ENCODE results near the gene STK32B. TPM values are rescaled to one million over a fixed set of nuclear protein-coding genes. Genes with fewer than 3 reads are reported as not detected.

The STK32B gene
- polyA plus RNA-seq, 1 of the 3 experiments (the other 2 are of a cell fraction), result 0.20 TPM

- Histone ChIP-seq H3K4me2 (no peak overlapping the region), H3K36me3 (replicated peaks in 1 of 2; ENCODE audit: control insufficient read depth in 1 of 2, insufficient read depth in 2 of 2, low read length in 1 of 2) (no peaks in the 10 kb centered on the region), H4K20me1 (ENCODE audit: insufficient read depth) (no peaks in the 10 kb centered on the region), H3K79me2 (ENCODE audit: insufficient read depth) (no peaks in the 10 kb centered on the region), H3K9me3 (no peaks in the 10 kb centered on the region), H3K9ac (no peak overlapping the region), H3K27me3 (ENCODE audit: insufficient read depth) (no peaks in the 10 kb centered on the region), H3K4me1 (ENCODE audit: control insufficient read depth in 1 of 2, insufficient read depth in 2 of 2, low read depth in 1 of 2, low read length in 1 of 2) (no peaks in the 10 kb centered on the region), H3K27ac (ENCODE audit: low read depth in 2 of 2, low read length in 1 of 2) (no peak overlapping the region), H3K4me3 (ENCODE audit: low read depth in 2 of 2, low read length in 1 of 2) (no peak overlapping the region), H2AFZ (ENCODE audit: low read depth) (no peak overlapping the region), H3F3A (replicated peaks; ENCODE audit: insufficient read depth) (no peaks in the 10 kb centered on the region), H3K9me2 (no peaks in the 10 kb centered on the region)
- no peak for TF ChIP-seq TEAD4 (IDR thresholded peaks at IDR 0.05; ENCODE audit: borderline replicate concordance, insufficient read depth)
- DNase-seq, result no peak
- CTCF ChIA-PET, result interaction anchor here (1.4 kb wide), 1 partner anchor 470 kb away, joined by 3 read pairs; no protein-coding TSS in a partner anchor
- POLR2A ChIA-PET, result no interaction called here
Measured at GRCh38 chr4:5300283-5300682, 249.0 kb downstream of the STK32B start.

- Histone ChIP-seq H3K79me2 (ENCODE audit: insufficient read depth) (no peaks in the 10 kb centered on the region), H3K4me2 (no peak overlapping the region), H3K4me1 (ENCODE audit: control insufficient read depth in 1 of 2, insufficient read depth in 2 of 2, low read depth in 1 of 2, low read length in 1 of 2) (no peaks in the 10 kb centered on the region), H3K27me3 (ENCODE audit: insufficient read depth) (no peaks in the 10 kb centered on the region), H3K9me2 (no peaks in the 10 kb centered on the region), H3K4me3 (ENCODE audit: low read depth in 2 of 2, low read length in 1 of 2) (no peak overlapping the region), H3K9me3 (no peaks in the 10 kb centered on the region), H3K27ac (ENCODE audit: low read depth in 2 of 2, low read length in 1 of 2) (no peak overlapping the region), H3K36me3 (replicated peaks in 1 of 2; ENCODE audit: control insufficient read depth in 1 of 2, insufficient read depth in 2 of 2, low read length in 1 of 2) (no peaks in the 10 kb centered on the region), H3F3A (replicated peaks; ENCODE audit: insufficient read depth) (no peaks in the 10 kb centered on the region), H4K20me1 (ENCODE audit: insufficient read depth) (no peaks in the 10 kb centered on the region), H3K9ac (no peak overlapping the region), H2AFZ (ENCODE audit: low read depth) (no peak overlapping the region)
- DNase-seq, result no peak
- CTCF ChIA-PET, result no interaction called here
- WGBS (ENCODE audit: low lambda C conversion rate), result 23% methylated on average over 3 of the region's 3 CpGs
- TF ChIP-seq PBX3 (IDR thresholded peaks at IDR 0.05) (no peak), TAF1 (IDR thresholded peaks at IDR 0.05; ENCODE audit: borderline replicate concordance, low read depth, low read length) (no peak), TCF12 (IDR thresholded peaks at IDR 0.05) (no peak), JUND (IDR thresholded peaks at IDR 0.05) (no peak), USF1 (IDR thresholded peaks at IDR 0.05; ENCODE audit: borderline replicate concordance, low read depth) (no peak), FOSL2 (IDR thresholded peaks at IDR 0.05; ENCODE audit: borderline replicate concordance, low read depth) (no peak), USF2 (IDR thresholded peaks at IDR 0.05; ENCODE audit: borderline replicate concordance, low read depth, low read length) (no peak), GATA2 (CRISPR knock-in tag; IDR thresholded peaks at IDR 0.05) (no peak), CHD2 (IDR thresholded peaks at IDR 0.05; ENCODE audit: low read length, partially characterized antibody) (no peak), MXI1 (IDR thresholded peaks at IDR 0.05; ENCODE audit: low read depth, low read length) (no peak), RXRA (IDR thresholded peaks at IDR 0.05; ENCODE audit: borderline replicate concordance, low read depth) (no peak), FOXM1 (IDR thresholded peaks at IDR 0.05; ENCODE audit: low read depth) (no peak), NFIC (IDR thresholded peaks at IDR 0.05; ENCODE audit: borderline replicate concordance) (no peak)
- POLR2A ChIA-PET, result no interaction called here
Measured at GRCh38 chr4:5307928-5308327, 256.6 kb downstream of the STK32B start.

Measured in SK-N-SH (cell line).